ENCODE measurements around the gene TMC5.

TMC5 gene

DNA sequence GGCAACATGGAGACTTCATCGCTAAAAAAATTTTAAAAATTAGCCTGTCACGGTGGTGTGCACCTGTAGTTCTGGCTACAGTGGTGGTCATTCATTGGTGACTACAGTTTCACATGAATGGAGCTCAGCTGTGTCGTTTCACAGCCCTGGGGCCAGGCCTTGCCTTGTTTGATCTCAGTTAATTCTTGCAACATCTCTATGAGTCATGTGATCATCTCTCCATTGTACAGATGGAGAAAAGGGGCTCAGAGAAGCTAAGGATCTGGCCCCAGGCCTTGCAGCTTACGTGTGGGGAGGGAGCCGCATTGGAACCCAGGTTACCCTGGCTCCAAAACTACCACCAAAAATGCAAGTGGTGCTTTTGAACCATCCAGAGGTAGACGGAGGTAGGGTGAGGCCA, 54.8 kb downstream of the TMC5 start:
- Histone ChIP-seq H3K9me3 (replicated peaks; ENCODE audit: low read length) (no peaks in the 10 kb centered on the region), H3K4me2 (ENCODE audit: low read length) (no peak overlapping the region), H3K4me3 (ENCODE audit: low read length) (no peak overlapping the region), H3K36me3 (ENCODE audit: insufficient read depth, low read length) (no peaks in the 10 kb centered on the region), H3K4me1 (ENCODE audit: control insufficient read depth, insufficient read depth, low read length) (no peaks in the 10 kb centered on the region), H3K9ac (ENCODE audit: low read depth, low read length) (no peak overlapping the region), H3K27me3 (ENCODE audit: control insufficient read depth, insufficient read depth, low read length) (no peaks in the 10 kb centered on the region)

GRCh38 chr16:19474617-19475016, 56.9 kb downstream of the TMC5 start:
- no peak overlapping the region for H3K4me3 ChIP-seq (ENCODE audit: low read length)
- H3K4me2 ChIP-seq (ENCODE audit: low read length) = no peak overlapping the region
- no peaks in the 10 kb centered on the region for H3K36me3 ChIP-seq (ENCODE audit: insufficient read depth, low read length)
- peaks cover 4% of the 10 kb centered on the region for H3K27me3 ChIP-seq (ENCODE audit: control insufficient read depth, insufficient read depth, low read length)
- H3K4me1 ChIP-seq (ENCODE audit: control insufficient read depth, insufficient read depth, low read length) = no peaks in the 10 kb centered on the region
- H3K9ac ChIP-seq (ENCODE audit: low read depth, low read length) = no peak overlapping the region
- H3K9me3 ChIP-seq (replicated peaks; ENCODE audit: low read length) = no peaks in the 10 kb centered on the region

GRCh38 chr16:19478505-19478904, 60.8 kb downstream of the TMC5 start:
- Histone ChIP-seq H3K9ac (ENCODE audit: low read depth, low read length) (no peak overlapping the region), H3K36me3 (ENCODE audit: insufficient read depth, low read length) (no peaks in the 10 kb centered on the region), H3K9me3 (replicated peaks; ENCODE audit: low read length) (no peaks in the 10 kb centered on the region), H3K27me3 (ENCODE audit: control insufficient read depth, insufficient read depth, low read length) (peaks cover 4% of the 10 kb centered on the region), H3K4me3 (ENCODE audit: low read length) (no peak overlapping the region), H3K4me2 (ENCODE audit: low read length) (no peak overlapping the region), H3K4me1 (ENCODE audit: control insufficient read depth, insufficient read depth, low read length) (no peaks in the 10 kb centered on the region)

- Histone ChIP-seq H3K4me1 (ENCODE audit: control insufficient read depth, insufficient read depth, low read length) (no peaks in the 10 kb centered on the region), H3K27me3 (ENCODE audit: control insufficient read depth, insufficient read depth, low read length) (peaks cover 4% of the 10 kb centered on the region), H3K9ac (ENCODE audit: low read depth, low read length) (no peak overlapping the region), H3K4me3 (ENCODE audit: low read length) (no peak overlapping the region), H3K9me3 (replicated peaks; ENCODE audit: low read length) (no peaks in the 10 kb centered on the region), H3K36me3 (ENCODE audit: insufficient read depth, low read length) (no peaks in the 10 kb centered on the region), H3K4me2 (ENCODE audit: low read length) (no peak overlapping the region)
Measured at GRCh38 chr16:19479302-19479721, 61.6 kb downstream of the TMC5 start.

GRCh38 chr16:19481296-19481695, 63.6 kb downstream of the TMC5 start:
- H3K36me3 ChIP-seq (ENCODE audit: insufficient read depth, low read length) = no peaks in the 10 kb centered on the region
- no peaks in the 10 kb centered on the region for H3K9me3 ChIP-seq (replicated peaks; ENCODE audit: low read length)
- no peak overlapping the region for H3K9ac ChIP-seq (ENCODE audit: low read depth, low read length)

DNA sequence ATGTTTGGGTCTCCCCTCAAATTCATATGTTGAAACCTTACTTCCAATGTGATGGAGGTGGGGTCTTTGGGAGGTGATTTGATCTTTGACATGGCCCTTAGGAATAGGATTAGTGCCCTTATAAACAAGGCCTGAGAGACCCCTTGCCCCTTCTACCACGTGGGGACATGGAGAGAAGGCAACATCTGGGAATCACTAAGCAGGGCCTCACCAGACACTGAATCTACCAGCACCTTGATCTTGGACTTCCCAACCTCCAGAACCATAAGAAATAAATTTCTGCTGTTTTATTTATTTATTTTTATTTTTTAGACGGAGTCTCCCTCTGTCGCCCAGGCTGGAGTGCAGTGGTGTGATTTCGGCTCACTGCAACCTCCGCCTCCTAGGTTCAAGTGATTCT, 64.1 kb downstream of the TMC5 start:
- Histone ChIP-seq H3K9ac (ENCODE audit: low read depth, low read length) (no peak overlapping the region), H3K27me3 (ENCODE audit: control insufficient read depth, insufficient read depth, low read length) (peaks cover 4% of the 10 kb centered on the region), H3K9me3 (replicated peaks; ENCODE audit: low read length) (no peaks in the 10 kb centered on the region), H3K4me2 (ENCODE audit: low read length) (no peak overlapping the region), H3K4me3 (ENCODE audit: low read length) (no peak overlapping the region), H3K36me3 (ENCODE audit: insufficient read depth, low read length) (no peaks in the 10 kb centered on the region), H3K4me1 (ENCODE audit: control insufficient read depth, insufficient read depth, low read length) (no peaks in the 10 kb centered on the region)

More at GRCh38 chr16:19481296-19481695, 63.6 kb downstream of the TMC5 start:
- Histone ChIP-seq H3K4me1 (ENCODE audit: control insufficient read depth, insufficient read depth, low read length) (no peaks in the 10 kb centered on the region), H3K4me3 (ENCODE audit: low read length) (no peak overlapping the region), H3K4me2 (ENCODE audit: low read length) (no peak overlapping the region), H3K27me3 (ENCODE audit: control insufficient read depth, insufficient read depth, low read length) (peaks cover 4% of the 10 kb centered on the region)

DNA sequence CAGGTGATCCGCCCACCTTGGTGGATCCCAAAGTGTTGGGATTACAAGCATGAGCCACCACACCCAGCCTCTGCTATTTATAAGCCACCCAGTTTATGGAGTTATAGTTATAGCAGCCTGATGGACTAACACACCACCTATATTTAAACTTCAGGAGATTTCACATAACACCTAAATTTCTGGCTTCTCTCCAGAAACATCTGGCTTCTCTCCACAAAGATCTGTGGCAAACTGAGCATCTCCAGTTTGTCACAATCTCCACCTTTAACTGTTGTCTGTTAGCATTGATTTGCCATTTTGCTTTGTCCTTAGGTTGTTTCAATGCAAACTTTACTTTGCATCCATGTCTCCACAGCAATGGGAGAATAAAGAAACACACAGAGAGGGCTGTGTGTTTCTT, 64.6 kb downstream of the TMC5 start:
- H3K9me3 ChIP-seq (replicated peaks; ENCODE audit: low read length) = no peaks in the 10 kb centered on the region
- peaks cover 4% of the 10 kb centered on the region for H3K27me3 ChIP-seq (ENCODE audit: control insufficient read depth, insufficient read depth, low read length)
- H3K4me2 ChIP-seq (ENCODE audit: low read length) = no peak overlapping the region
- H3K4me3 ChIP-seq (ENCODE audit: low read length) = no peak overlapping the region
- H3K4me1 ChIP-seq (ENCODE audit: control insufficient read depth, insufficient read depth, low read length) = no peaks in the 10 kb centered on the region
- no peaks in the 10 kb centered on the region for H3K36me3 ChIP-seq (ENCODE audit: insufficient read depth, low read length)
- no peak overlapping the region for H3K9ac ChIP-seq (ENCODE audit: low read depth, low read length)

GRCh38 chr16:19484096-19484495, 66.4 kb downstream of the TMC5 start:
- Histone ChIP-seq H3K4me1 (ENCODE audit: control insufficient read depth, insufficient read depth, low read length) (no peaks in the 10 kb centered on the region), H3K27me3 (ENCODE audit: control insufficient read depth, insufficient read depth, low read length) (peaks cover 10% of the 10 kb centered on the region), H3K4me2 (ENCODE audit: low read length) (no peak overlapping the region), H3K4me3 (ENCODE audit: low read length) (no peak overlapping the region), H3K9me3 (replicated peaks; ENCODE audit: low read length) (no peaks in the 10 kb centered on the region), H3K9ac (ENCODE audit: low read depth, low read length) (no peak overlapping the region), H3K36me3 (ENCODE audit: insufficient read depth, low read length) (no peaks in the 10 kb centered on the region)

GRCh38 chr16:19485611-19486010, 67.9 kb downstream of the TMC5 start:
- H3K36me3 ChIP-seq (ENCODE audit: insufficient read depth, low read length) = no peaks in the 10 kb centered on the region
- no peak overlapping the region for H3K4me2 ChIP-seq (ENCODE audit: low read length)
- H3K27me3 ChIP-seq (ENCODE audit: control insufficient read depth, insufficient read depth, low read length) = peaks cover 6% of the 10 kb centered on the region
- H3K4me3 ChIP-seq (ENCODE audit: low read length) = no peak overlapping the region
- H3K4me1 ChIP-seq (ENCODE audit: control insufficient read depth, insufficient read depth, low read length) = no peaks in the 10 kb centered on the region
- no peaks in the 10 kb centered on the region for H3K9me3 ChIP-seq (replicated peaks; ENCODE audit: low read length)
- no peak overlapping the region for H3K9ac ChIP-seq (ENCODE audit: low read depth, low read length)

DNA sequence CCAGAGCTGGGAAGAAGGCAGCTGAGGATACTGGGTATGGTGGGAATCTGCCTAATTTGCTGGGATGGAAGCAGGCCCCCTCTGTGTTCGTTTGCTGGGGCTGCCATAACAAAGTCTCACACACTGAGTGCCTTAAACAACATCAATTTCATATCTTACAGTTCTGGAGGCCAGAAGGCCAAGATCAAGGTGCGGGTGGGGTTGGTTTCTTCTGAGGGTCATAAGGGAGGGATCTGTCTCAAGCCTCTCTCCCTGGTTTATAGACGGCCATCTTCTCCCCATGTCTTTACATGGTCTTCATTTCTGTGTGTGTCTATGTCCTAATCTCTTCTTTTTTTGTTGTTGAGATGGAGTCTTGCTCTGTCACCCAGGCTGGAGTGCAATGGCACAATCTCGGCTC, 68.4 kb downstream of the TMC5 start:
- Histone ChIP-seq H3K36me3 (ENCODE audit: insufficient read depth, low read length) (no peaks in the 10 kb centered on the region), H3K9me3 (replicated peaks; ENCODE audit: low read length) (no peaks in the 10 kb centered on the region), H3K9ac (ENCODE audit: low read depth, low read length) (no peak overlapping the region), H3K4me2 (ENCODE audit: low read length) (no peak overlapping the region), H3K4me1 (ENCODE audit: control insufficient read depth, insufficient read depth, low read length) (no peaks in the 10 kb centered on the region), H3K4me3 (ENCODE audit: low read length) (no peak overlapping the region), H3K27me3 (ENCODE audit: control insufficient read depth, insufficient read depth, low read length) (peaks cover 6% of the 10 kb centered on the region)

DNA sequence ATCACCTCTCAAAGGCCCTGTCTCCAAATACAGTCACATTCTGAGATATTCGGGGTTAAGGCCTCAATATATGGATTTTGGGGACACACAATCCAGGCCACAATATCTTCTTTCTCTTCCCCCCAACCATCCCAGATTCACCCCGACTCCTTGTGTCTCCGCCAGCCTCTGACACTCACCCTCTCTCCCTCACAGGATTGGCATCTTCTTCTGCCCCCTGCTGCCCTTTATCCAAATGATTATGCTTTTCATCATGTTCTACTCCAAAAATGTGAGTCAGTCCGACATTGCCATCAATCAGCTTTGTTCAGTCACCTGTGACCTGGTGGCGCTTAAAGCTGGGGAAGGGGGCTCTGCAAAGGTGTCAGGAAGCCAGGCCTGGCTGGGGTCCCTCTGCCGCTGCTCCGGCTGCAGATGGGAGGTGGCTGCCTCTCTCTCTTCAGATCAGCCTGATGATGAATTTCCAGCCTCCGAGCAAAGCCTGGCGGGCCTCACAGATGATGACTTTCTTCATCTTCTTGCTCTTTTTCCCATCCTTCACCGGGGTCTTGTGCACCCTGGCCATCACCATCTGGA, 69.2 kb downstream of the TMC5 start:
- peaks cover 6% of the 10 kb centered on the region for H3K27me3 ChIP-seq (ENCODE audit: control insufficient read depth, insufficient read depth, low read length)
- H3K36me3 ChIP-seq (ENCODE audit: insufficient read depth, low read length) = no peaks in the 10 kb centered on the region
- H3K4me1 ChIP-seq (ENCODE audit: control insufficient read depth, insufficient read depth, low read length) = no peaks in the 10 kb centered on the region
- no peak overlapping the region for H3K4me3 ChIP-seq (ENCODE audit: low read length)
- no peaks in the 10 kb centered on the region for H3K9me3 ChIP-seq (replicated peaks; ENCODE audit: low read length)
- H3K4me2 ChIP-seq (ENCODE audit: low read length) = no peak overlapping the region
- no peak overlapping the region for H3K9ac ChIP-seq (ENCODE audit: low read depth, low read length)

DNA sequence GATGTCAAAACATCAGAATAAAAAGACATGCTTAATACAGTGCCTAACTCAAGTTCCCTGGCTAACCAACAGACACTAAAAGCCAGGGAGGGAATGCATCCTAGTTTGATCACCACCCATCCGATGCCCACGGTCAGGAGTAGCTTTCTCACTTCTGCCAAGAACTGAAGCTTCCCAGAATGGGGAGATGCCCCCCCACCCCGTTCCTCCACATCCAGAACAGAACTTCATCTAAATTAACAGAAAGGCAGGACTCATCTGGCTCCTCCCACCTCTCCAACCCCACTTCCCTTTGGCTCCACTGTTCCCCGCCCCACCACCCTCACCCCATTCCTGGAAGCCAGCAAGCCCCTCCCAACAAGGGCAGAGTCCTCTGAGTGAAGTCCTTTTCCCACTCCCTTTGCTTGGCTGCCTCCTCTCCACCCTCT, 70.5 kb downstream of the TMC5 start:
- Histone ChIP-seq H3K9me3 (replicated peaks; ENCODE audit: low read length) (no peaks in the 10 kb centered on the region), H3K27me3 (ENCODE audit: control insufficient read depth, insufficient read depth, low read length) (peaks cover 6% of the 10 kb centered on the region), H3K4me2 (ENCODE audit: low read length) (no peak overlapping the region), H3K9ac (ENCODE audit: low read depth, low read length) (no peak overlapping the region), H3K4me3 (ENCODE audit: low read length) (no peak overlapping the region), H3K36me3 (ENCODE audit: insufficient read depth, low read length) (no peaks in the 10 kb centered on the region), H3K4me1 (ENCODE audit: control insufficient read depth, insufficient read depth, low read length) (no peaks in the 10 kb centered on the region)

Measured in skeletal muscle satellite cell (primary cell).